Measurements from ENCODE around the gene VNN1.

VNN1 gene

DNA sequence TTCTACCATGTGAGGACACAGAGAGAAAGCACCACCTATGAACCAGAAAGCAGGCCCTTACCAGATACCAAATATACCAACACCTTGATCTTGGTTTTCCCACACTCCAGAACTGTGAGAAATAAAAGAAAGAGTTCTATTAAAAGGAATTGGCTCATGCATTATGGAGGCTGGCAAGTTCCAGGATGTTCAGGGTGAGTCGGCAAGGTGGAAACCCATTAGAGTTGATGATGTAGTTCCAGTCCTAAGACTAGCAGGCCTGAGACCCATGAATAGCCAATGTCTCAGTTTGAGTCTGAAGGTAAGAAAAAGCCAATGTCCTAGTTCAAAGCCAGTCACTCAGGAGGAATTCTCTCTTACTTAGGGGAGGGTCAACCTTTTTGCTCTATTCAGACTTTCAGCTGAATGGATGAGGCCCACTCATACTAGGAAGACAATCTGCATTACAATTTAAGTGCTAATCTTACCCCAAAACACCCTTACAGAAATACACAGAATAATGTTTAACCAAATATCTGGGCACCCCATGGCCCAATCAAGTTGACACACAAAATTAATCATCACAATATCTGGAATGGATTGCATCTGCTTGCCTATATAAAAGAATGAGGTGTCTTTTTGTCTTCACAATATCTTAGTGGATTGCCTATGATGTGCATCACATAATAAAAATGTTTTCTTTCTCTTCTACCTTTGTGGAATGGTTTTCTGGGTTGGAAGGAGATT is 49.4 kb downstream of the VNN1 start:
- Histone ChIP-seq H3K27ac (ENCODE audit: poor library complexity, severe bottlenecking) (no peak overlapping the region), H3K9me3 (ENCODE audit: severe bottlenecking) (no peaks in the 10 kb centered on the region), H3K4me3 (ENCODE audit: severe bottlenecking) (no peak overlapping the region), H3K36me3 (ENCODE audit: low read depth) (no peaks in the 10 kb centered on the region), H3K27me3 (ENCODE audit: insufficient read depth, poor library complexity, severe bottlenecking) (no peaks in the 10 kb centered on the region), H3K4me1 (ENCODE audit: insufficient read depth, poor library complexity, severe bottlenecking) (no peaks in the 10 kb centered on the region)
- DNase-seq (ENCODE audit: low spot score) (no peak), ATAC-seq (ENCODE audit: low read depth) (no peak)
- TF ChIP-seq, protein P1, sequence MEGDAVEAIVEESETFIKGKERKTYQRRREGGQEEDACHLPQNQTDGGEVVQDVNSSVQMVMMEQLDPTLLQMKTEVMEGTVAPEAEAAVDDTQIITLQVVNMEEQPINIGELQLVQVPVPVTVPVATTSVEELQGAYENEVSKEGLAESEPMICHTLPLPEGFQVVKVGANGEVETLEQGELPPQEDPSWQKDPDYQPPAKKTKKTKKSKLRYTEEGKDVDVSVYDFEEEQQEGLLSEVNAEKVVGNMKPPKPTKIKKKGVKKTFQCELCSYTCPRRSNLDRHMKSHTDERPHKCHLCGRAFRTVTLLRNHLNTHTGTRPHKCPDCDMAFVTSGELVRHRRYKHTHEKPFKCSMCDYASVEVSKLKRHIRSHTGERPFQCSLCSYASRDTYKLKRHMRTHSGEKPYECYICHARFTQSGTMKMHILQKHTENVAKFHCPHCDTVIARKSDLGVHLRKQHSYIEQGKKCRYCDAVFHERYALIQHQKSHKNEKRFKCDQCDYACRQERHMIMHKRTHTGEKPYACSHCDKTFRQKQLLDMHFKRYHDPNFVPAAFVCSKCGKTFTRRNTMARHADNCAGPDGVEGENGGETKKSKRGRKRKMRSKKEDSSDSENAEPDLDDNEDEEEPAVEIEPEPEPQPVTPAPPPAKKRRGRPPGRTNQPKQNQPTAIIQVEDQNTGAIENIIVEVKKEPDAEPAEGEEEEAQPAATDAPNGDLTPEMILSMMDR (IDR thresholded peaks at IDR 0.05; ENCODE audit: poor library complexity, severe bottlenecking): no peak

DNA sequence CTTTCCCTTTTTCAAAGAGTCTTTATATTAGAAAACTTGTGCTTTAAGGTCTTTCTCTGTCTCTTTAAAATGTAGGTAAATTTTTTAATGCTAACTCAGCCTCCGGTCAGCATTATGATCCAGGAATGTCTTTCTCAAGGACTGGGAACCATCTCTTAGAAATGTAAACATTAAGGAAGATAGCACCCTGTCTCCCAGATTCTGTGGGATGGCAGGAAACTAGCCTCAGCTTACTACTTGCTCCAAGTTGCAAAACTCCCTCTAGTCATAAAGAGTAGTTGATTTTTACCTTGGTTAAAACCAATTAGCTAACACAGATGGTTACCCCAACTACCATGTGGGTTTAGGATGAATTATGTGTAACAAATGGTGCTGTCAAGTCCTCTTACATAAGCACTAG is 50.2 kb downstream of the VNN1 start:
- DNase-seq (ENCODE audit: low spot score): no peak
- Histone ChIP-seq H3K27ac (ENCODE audit: poor library complexity, severe bottlenecking) (no peak overlapping the region), H3K4me1 (ENCODE audit: insufficient read depth, poor library complexity, severe bottlenecking) (no peaks in the 10 kb centered on the region), H3K36me3 (ENCODE audit: low read depth) (no peaks in the 10 kb centered on the region), H3K9me3 (ENCODE audit: severe bottlenecking) (no peaks in the 10 kb centered on the region), H3K27me3 (ENCODE audit: insufficient read depth, poor library complexity, severe bottlenecking) (no peaks in the 10 kb centered on the region), H3K4me3 (ENCODE audit: severe bottlenecking) (no peak overlapping the region)
- TF ChIP-seq, protein P1 (IDR thresholded peaks at IDR 0.05; ENCODE audit: poor library complexity, severe bottlenecking): no peak
- peak; percentile 49; the same call in 2 of the 3 replicates for ATAC-seq (ENCODE audit: low read depth)

DNA sequence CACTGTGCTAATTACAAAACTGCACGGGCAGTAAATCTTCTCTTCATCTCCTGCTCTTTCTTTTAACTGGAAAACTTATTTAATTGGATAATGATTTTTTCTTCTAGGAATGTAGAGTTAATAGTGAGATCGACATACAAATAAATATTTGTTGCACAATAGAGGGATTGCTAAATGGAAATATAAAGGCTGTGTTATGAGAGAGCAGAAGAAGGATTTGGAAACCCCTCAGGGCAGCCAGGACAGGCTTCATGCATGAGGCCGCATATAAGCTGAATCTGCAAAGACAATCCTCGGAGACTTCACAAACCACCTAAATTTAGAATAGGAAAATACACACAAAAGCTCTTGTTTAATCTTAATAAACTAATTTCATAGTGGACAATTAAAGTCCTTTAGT is 51.9 kb downstream of the VNN1 start:
- H3K27ac ChIP-seq (ENCODE audit: poor library complexity, severe bottlenecking): no peak overlapping the region
- ATAC-seq (ENCODE audit: low read depth): no peak
- H3K27me3 ChIP-seq (ENCODE audit: insufficient read depth, poor library complexity, severe bottlenecking): no peaks in the 10 kb centered on the region
- TF ChIP-seq, protein P1 (IDR thresholded peaks at IDR 0.05; ENCODE audit: poor library complexity, severe bottlenecking): no peak
- no peaks in the 10 kb centered on the region for H3K36me3 ChIP-seq (ENCODE audit: low read depth)
- no peaks in the 10 kb centered on the region for H3K4me1 ChIP-seq (ENCODE audit: insufficient read depth, poor library complexity, severe bottlenecking)
- H3K4me3 ChIP-seq (ENCODE audit: severe bottlenecking): no peak overlapping the region
- no peak for DNase-seq (ENCODE audit: low spot score)
- no peaks in the 10 kb centered on the region for H3K9me3 ChIP-seq (ENCODE audit: severe bottlenecking)

DNA sequence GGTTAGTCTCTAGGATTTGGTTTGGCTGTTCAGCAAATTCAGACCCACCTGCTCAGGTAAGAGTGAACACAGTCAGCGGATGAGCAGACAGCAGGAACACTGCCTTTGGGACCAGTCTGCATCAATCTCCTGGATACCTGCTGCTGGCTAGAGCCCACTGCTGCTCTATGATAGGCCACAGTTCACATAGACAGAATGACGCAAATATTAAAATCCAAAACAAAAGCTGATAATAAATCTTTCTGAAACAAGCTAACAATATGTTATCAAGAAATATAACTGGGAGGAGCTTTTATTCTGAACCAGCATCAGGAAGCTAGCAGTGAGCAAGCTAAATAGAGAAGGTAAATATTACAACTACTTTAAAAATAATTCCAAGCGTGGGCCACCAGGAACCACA is 54.8 kb downstream of the VNN1 start, which contains the start of gene TAAR1:
Gene TAAR1 (minus strand): TSS at position 101 of the 400 bp plus-strand sequence. CDS start 13,179 bp downstream, outside the sequence.
- Histone ChIP-seq H3K27ac (ENCODE audit: poor library complexity, severe bottlenecking) (no peak within 1 kb of the TSS), H3K27me3 (ENCODE audit: insufficient read depth, poor library complexity, severe bottlenecking) (no peaks in the 10 kb centered on the region), H3K36me3 (ENCODE audit: low read depth) (no peaks in the 10 kb centered on the region), H3K4me1 (ENCODE audit: insufficient read depth, poor library complexity, severe bottlenecking) (no peaks in the 10 kb centered on the region), H3K4me3 (ENCODE audit: severe bottlenecking) (no peak within 1 kb of the TSS), H3K9me3 (ENCODE audit: severe bottlenecking) (no peaks in the 10 kb centered on the region)
- DNase-seq (ENCODE audit: low spot score) (no peak), ATAC-seq (ENCODE audit: low read depth) (no peak)
- TF ChIP-seq, protein P1 (IDR thresholded peaks at IDR 0.05; ENCODE audit: poor library complexity, severe bottlenecking): no peak

DNA sequence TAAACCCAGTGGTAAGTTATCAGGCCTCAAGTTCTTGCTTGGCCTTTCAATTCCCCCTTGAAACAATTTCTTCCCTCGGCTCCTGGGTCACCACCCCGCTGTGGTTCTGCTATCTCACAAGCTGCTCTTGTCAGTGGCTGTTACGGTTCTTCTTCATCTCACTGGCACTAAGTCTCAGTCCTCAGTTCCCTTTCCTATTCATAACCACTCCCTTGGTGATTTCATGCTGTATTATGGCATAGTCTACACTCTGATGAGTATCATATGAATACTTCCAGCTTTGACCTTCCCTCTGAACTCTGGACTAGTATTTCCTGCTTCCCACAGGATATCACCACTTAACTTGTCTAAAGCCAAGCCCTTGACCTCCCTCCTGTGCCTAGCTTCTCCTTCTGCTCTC is 62.8 kb downstream of the VNN1 start:
- TF ChIP-seq, protein P1 (IDR thresholded peaks at IDR 0.05; ENCODE audit: poor library complexity, severe bottlenecking): no peak
- peaks cover 3% of the 10 kb centered on the region for H3K4me1 ChIP-seq (ENCODE audit: insufficient read depth, poor library complexity, severe bottlenecking)
- H3K27me3 ChIP-seq (ENCODE audit: insufficient read depth, poor library complexity, severe bottlenecking): no peaks in the 10 kb centered on the region
- H3K4me3 ChIP-seq (ENCODE audit: severe bottlenecking): no peak overlapping the region
- no peak for DNase-seq (ENCODE audit: low spot score)
- no peak overlapping the region for H3K27ac ChIP-seq (ENCODE audit: poor library complexity, severe bottlenecking)
- no peak for ATAC-seq (ENCODE audit: low read depth)
- H3K36me3 ChIP-seq (ENCODE audit: low read depth): no peaks in the 10 kb centered on the region
- H3K9me3 ChIP-seq (ENCODE audit: severe bottlenecking): no peaks in the 10 kb centered on the region
